Measurements from ENCODE around the gene FOXN3.
A peak's percentile ranks its signal among the peaks of the same experiment; 100 is the strongest.
"Not testable (repeated sequence)": the region's sequence is repeated elsewhere in the genome, so short reads cannot be mapped to it uniquely, and the experiment has no call there.

The FOXN3 gene

DNA sequence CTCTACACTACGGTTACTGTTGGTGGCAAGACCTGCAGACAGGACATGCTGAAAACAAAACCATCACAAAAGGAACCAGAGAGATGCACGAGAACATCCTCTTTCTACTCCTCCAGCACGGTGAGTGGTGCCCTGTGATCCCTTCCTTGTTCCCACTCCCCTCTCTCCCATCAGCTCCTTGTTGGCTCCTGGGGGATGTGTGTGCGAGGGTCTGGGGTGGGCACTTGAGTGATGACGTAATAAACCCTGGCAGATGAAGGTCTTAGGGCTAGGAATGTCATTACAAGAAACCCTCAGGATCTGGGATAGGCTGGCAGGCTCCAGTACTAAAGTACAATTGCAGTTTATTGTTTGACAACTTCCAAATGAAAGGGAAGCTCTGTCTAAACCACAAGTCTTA lies 261.5 kb downstream of the FOXN3 start:
- DNase-seq = no peak
- in situ Hi-C loops (cut with HindIII; ENCODE audit: low pct_ligation_motif_present, low pct_unique_long_range_greater_than_20kb, low sequenced_read_pairs) = no loop called here

DNA sequence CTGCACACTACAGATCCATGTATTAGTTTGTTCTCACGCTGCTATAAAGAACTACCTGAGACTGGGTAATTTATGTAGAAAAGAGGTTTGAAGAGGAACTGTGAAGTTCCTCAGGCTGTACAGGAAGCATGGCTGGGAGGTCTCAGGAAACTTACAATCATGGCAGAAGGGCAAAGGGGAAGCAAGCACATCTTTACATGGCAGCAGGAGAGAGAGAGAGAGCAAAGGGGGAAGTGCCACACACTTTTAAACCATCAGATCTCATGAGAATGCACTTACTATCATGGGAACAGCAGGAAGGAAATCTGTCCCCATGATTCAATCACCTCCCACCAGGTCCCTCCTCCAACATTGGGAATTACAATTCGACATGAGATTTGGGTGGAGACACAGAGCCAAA lies 265.3 kb downstream of the FOXN3 start:
- DNase-seq; in situ Hi-C loops (cut with HindIII; ENCODE audit: low pct_ligation_motif_present, low pct_unique_long_range_greater_than_20kb, low sequenced_read_pairs): not testable (repeated sequence)

DNA sequence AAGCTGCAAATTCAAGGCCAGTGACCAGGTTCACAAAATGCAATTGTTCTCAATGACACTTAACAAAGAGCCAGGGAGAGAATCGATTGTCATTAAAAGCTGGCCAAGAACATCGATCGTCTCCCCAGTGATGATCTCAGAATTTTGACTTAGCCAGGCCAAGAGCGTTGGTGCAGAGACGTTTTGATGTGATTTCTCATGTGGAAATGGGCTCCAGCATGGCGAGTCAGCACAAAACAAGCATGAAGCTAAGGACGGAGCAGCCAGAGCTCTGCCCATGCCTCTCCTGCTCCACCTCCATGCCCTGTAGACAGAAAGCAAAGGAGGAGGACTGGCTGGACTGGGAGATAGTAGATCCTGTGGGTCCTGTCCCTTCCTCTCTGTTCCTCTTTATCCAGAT lies 270.8 kb downstream of the FOXN3 start:
- in situ Hi-C loops (cut with HindIII; ENCODE audit: low pct_ligation_motif_present, low pct_unique_long_range_greater_than_20kb, low sequenced_read_pairs) = no loop called here
- DNase-seq = peak; percentile 24

DNA sequence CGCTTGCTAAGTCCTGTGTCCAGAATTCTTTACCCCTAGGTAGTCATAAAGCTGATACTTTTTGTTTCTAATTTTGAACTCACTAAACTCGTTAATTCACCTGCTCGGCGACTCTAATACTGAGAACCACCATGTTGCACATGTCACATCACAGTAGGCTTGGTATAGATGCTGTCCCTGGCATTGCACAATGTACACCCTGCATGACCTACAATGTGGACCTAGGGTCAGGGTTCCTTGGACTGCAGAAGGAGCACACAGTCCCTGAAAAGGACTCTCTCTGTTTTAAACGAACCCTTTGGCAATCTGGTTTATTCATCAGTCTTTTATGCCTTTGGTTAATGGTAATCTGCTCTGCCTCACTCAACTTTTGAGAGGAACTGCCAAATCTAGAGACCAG lies 272.4 kb downstream of the FOXN3 start:
- DNase-seq = no peak
- in situ Hi-C loops (cut with HindIII; ENCODE audit: low pct_ligation_motif_present, low pct_unique_long_range_greater_than_20kb, low sequenced_read_pairs) = no loop called here

DNA sequence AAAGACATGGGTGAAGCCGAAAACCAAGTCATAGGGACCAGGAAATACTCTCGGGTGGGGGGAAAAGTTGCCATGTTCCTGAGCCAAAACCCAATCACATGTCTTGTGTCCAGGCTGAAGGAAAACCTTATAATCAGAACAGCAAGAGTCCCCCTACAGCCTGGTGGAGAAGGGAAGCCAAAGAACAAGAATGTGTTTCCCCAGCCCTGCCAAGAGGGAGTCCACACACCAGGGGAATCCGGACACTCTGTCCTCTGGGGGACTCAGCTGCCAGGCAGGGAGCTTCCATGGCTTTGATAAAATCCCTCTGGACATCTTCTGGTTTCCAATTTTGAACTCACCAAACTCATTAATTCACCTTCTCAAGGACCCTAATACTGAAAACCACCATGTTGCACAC lies 273.0 kb downstream of the FOXN3 start:
- no peak for DNase-seq
- in situ Hi-C loops (cut with HindIII; ENCODE audit: low pct_ligation_motif_present, low pct_unique_long_range_greater_than_20kb, low sequenced_read_pairs) = no loop called here

DNA sequence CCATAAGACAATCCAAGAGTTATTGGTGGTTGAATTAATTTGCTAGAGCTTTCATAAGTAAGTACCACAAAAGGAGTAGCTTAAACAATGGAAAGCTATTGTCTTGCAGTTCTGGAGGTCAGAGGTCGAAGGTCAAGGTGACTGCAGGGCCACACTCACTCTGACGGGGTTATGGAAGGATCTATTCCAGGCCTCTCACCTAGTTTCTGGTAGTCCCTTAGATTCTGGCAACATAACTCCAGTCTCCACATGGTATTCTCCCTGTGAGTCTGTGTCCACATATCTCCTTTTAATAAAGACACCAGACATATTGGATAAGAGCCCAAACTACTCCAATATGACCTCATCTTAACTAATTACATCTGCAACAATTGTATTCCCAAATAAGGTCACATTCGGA lies 273.4 kb downstream of the FOXN3 start:
- no peak for DNase-seq
- in situ Hi-C loops (cut with HindIII; ENCODE audit: low pct_ligation_motif_present, low pct_unique_long_range_greater_than_20kb, low sequenced_read_pairs) = no loop called here

DNA sequence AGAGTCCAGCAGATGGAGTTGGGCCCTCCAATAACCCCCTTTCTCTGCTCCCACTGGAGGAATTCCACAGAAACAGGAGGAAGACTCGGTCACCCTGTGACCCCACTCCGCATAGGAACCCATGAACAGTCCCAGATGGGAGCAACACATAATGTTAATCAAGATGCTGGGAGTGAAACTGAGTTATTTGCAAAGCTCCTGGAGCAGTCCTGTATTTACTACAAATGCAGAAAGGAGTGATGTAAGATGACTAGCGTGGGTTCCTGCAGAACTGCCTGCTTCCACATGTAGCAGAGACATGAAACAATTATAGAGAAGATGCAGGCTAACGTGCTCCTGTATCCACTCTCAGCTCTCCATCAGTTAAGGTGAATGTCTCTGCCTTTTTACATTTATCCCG lies 274.7 kb downstream of the FOXN3 start:
- no peak for DNase-seq
- in situ Hi-C loops (cut with HindIII; ENCODE audit: low pct_ligation_motif_present, low pct_unique_long_range_greater_than_20kb, low sequenced_read_pairs) = no loop called here

DNA sequence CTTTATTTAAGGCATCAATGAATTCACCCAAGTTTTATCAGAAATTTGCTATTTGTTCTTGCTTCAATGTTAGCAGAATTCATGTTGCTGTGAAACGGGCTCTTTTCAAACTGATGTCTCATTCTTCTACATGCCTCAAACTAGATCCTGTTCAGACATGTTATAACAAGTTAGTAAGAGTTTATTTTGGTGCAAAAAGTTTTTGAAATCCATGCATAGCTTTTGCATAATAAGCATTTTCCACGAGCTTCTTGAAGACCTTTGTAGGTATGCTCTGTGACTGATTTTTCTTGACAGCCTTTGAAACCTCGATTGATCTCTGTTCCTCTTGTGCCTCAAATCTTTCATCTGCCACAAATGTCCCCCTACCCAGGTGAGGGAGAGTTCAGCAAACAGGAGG lies 275.2 kb downstream of the FOXN3 start:
- DNase-seq = no peak
- in situ Hi-C loops (cut with HindIII; ENCODE audit: low pct_ligation_motif_present, low pct_unique_long_range_greater_than_20kb, low sequenced_read_pairs) = no loop called here

DNA sequence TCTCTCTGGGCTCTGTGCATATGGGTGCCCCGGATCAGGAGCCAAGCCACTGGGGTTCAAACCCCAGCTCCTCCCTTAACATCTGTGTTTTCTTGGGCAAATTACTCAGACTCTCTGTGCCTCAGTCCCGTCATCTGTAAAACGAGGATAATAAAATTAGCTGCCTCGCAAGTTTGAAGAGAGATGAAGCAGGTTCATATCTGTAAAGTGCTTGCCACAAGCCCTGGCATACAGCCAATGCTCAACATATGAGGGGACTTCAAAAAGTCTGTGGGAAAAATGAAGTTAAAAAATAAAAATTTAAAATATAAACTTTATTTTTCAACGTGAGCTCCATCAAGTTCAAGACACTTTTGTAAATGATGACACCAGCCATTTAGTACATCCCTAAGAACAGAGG lies 276.7 kb downstream of the FOXN3 start:
- in situ Hi-C loops (cut with HindIII; ENCODE audit: low pct_ligation_motif_present, low pct_unique_long_range_greater_than_20kb, low sequenced_read_pairs) = no loop called here
- DNase-seq = no peak

DNA sequence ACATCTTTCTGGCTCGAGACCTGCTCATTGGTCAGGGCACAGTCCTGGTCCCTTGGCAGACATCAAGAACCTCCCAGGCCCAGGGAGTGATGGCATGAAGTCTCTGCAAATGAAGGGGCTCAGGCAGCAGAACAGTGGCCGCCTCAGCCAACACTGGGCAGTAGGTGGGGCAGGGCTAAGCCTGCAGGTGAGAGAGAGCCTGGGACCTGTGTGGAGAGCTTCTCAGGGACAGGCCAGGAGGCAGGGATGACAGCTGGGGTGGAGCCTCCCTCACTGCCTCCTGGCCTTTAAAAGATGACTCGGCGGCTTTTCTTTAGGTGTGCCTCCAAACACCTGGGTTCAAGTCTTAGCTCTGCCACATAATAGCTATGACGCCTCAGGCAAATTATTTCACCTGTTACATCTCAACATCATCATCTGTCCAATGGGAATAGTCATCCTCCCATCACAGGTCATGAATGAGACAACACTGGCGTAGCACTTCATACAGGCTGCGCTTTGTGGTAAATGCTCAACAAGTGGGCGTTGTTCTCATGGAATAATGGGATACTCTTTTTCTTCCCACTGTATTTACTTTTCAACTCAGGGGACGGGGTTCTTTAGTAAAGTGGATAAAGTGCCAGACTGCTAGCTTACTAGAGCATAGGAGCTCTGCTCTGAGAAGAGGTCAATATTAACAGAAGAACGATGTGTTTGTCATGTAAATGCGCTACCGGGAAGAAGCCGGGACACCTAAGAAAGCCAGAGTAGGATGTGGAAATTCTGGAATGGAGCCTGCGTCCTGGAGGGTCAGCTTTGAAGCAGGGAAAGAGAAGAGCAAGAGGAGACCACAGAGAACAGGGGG lies 277.4 kb downstream of the FOXN3 start:
- no peak for DNase-seq
- in situ Hi-C loops (cut with HindIII; ENCODE audit: low pct_ligation_motif_present, low pct_unique_long_range_greater_than_20kb, low sequenced_read_pairs) = no loop called here

DNA sequence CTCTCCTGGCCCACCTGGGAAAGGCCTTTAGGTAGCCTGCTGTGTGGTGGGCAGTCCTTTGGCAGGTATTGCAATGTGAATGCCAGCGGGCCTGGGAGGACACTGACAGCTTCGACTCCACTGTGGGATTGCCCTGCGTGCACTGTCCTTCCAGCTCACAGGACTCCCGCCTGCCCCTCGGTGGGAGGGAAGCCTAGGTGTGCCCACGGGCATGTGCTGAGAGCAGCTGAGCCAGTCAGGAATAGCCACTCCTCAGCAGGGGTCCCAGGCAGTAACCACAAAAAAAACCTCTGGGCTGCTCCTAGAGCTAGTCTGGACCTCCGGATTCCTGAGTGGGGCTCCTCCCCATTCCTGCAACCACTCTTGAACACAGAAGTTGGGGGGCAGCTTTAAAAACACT lies 278.2 kb downstream of the FOXN3 start:
- DNase-seq = no peak
- in situ Hi-C loops (cut with HindIII; ENCODE audit: low pct_ligation_motif_present, low pct_unique_long_range_greater_than_20kb, low sequenced_read_pairs) = no loop called here

DNA sequence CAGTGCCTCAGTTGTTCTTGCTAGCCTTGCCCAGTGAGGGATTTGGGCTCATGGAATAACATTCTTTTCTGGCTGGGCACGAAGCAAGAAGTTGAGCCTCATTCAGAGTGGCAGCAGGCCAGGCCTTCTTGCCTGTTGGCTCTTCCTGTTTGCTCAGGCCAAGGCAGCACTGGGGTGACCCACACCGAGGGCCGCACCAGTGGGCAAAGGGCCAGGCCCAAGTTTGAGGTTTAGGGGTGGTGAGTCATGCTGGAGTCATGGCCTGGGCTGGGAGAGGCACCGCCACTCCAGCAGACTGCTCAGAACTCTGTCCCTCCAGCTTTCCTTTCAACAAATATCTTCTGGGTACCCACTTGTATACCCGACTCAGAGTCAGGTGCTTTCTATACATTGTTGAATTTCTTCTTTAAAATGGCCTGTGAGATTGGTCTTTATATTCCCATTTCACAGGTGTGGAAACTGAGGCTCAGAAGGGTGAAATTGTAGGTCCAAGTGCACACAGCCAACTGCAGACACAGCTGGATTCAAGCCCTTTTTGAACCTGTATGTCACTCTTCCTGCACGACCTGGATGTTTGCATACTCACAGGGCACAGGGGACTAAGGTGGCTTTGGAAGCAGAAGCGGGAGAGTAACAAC lies 279.4 kb downstream of the FOXN3 start:
- peak; percentile 94 for DNase-seq
- in situ Hi-C loops (cut with HindIII; ENCODE audit: low pct_ligation_motif_present, low pct_unique_long_range_greater_than_20kb, low sequenced_read_pairs) = no loop called here

DNA sequence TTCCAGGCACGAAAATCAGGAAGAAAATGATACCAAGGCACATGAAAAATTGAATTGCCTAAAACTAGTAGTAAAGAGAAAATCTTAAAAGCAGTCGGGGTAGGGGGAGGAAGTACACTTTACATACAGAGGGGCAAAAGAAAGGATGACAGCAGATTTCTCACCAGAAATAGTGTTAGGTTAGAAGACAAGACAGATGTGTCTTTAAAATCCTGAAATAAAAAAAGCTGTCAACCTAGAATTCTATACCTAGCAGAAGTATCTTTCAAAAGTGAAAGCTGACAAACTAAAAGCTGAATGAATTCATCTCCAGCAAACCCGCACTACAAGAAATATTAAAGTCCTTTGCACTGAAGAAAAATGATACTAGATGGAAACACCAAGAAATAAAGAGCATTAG lies 280.4 kb downstream of the FOXN3 start:
- in situ Hi-C loops (cut with HindIII; ENCODE audit: low pct_ligation_motif_present, low pct_unique_long_range_greater_than_20kb, low sequenced_read_pairs) = no loop called here
- no peak for DNase-seq

DNA sequence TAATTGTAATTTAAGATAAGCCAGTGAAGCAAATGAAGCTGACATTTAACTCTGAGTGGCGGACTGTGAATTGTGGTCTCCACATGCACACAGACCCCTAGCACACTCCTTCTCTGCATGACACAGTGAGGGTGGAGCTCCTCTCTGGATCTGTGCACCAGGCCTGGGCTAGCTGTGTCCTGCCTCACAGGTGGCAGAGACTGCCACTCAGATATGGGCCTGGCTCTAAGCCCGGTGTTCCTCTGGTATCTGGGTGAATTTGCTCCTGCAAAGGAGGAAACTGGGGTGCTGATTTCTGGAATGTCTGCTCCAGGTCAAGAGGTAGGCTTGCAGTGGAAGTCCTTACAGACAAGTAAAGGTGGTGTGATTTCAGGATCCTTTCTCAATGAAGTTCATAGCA lies 282.4 kb downstream of the FOXN3 start:
- no peak for DNase-seq
- in situ Hi-C loops (cut with HindIII; ENCODE audit: low pct_ligation_motif_present, low pct_unique_long_range_greater_than_20kb, low sequenced_read_pairs) = no loop called here

DNA sequence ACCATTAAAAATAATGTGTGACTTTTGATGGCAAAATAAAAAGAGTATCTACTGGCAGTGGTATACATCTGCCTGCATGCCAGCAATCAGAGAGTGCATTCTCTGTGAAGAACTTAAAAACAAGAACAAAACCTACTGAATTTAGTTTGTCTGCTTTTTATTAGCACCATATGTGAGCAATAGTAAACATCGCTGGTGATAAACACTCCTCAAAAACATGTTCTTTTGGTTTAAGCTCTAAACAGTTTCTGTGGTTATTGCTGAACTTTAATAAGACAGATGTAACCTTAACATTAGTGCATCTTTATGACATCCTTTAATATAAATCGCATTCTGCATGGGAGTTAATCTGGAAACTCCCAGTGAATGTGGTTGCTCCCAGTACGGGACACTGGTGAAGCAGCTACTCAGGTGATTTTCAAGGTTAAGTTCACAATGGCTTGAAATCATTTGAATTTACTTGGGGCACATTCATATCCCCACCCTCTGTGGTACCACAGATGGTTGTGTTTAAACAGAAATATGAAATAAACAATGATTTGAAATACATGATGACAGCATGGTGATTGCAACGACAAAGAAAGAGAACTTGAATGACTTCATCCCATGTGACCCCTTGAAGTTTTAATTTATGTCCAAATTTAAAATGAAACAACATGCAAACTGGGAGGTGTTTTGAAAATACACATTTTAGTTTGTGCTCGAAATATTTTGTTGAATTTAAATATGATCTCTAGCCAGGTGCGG lies 285.9 kb downstream of the FOXN3 start:
- in situ Hi-C loops (cut with HindIII; ENCODE audit: low pct_ligation_motif_present, low pct_unique_long_range_greater_than_20kb, low sequenced_read_pairs) = no loop called here
- no peak for DNase-seq

DNA sequence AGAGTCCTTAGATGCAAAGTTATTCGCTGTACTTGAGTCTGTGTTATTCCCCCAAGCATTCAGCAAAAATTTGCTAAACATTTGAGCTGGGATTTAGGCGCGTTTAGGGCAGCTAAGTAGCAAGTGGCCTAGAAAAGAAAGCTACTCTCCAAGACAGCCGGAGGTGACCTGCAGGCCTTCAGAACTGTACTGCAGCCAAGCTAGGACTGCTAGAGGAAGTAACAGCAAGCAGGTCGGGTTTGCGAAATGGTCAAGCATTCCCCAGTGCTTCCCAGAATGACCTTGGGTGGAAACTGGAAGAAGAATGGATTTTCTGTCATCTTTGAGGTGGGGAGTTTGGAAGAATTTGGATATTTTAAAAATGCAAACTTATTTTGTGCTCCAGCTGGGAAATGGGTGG lies 287.5 kb downstream of the FOXN3 start:
- no peak for DNase-seq
- in situ Hi-C loops (cut with HindIII; ENCODE audit: low pct_ligation_motif_present, low pct_unique_long_range_greater_than_20kb, low sequenced_read_pairs) = no loop called here

DNA sequence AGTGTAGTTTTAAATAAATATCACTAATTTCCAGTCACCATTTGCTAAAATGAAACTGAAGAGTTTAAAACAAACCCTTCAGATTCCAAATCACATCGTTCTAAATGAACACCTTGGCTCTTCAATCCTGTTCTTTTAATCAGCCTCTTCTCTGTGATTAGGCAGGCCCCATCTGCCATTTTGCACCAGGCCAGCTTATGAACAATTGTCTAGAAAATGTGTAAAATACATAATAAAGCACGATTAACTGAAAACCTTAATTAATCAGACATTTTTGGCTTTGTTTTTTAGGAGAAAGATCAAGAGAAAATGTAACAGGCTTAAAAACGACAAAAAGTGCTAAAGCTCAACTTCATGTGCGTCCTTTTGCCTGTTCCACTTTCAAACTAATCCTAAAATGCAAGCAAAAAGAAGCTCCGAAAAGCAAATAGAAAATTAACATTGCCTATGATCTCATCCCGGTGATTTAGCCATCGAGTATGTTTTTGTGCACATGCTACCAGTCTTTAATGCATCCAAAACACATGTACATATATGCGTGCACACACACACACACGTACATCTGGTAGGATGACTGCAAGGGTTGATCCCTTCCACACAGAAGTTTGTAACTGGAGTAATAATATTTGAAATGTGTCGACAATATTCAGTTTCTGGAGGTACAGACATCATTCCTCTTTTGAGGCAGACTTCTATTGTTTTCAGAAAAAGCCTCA lies 288.6 kb downstream of the FOXN3 start:
- no peak for DNase-seq

DNA sequence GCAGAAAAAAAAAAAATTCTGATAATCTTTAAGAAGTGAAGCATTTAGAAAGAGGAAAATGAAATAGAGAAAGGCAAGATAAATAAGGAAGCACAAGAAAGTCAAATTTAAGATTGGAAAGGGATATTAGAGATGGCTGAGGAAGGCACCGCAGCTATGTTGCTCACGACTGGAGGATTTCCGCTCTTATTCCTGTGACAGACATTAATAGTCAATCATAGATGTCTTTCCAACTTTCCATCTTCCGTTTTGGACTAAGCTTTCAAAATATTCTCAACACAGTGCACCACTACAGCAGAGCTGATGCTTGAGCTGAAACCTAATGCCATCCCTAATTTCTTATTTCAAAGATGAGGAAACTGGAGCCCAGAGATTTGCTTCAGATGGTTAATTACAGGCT lies 290.6 kb downstream of the FOXN3 start:
- in situ Hi-C loops (cut with HindIII; ENCODE audit: low pct_ligation_motif_present, low pct_unique_long_range_greater_than_20kb, low sequenced_read_pairs) = no loop called here
- no peak for DNase-seq

More for the DNA sequence above, 288.6 kb downstream of the FOXN3 start:
- in situ Hi-C loops (cut with HindIII; ENCODE audit: low pct_ligation_motif_present, low pct_unique_long_range_greater_than_20kb, low sequenced_read_pairs) = no loop called here

DNA sequence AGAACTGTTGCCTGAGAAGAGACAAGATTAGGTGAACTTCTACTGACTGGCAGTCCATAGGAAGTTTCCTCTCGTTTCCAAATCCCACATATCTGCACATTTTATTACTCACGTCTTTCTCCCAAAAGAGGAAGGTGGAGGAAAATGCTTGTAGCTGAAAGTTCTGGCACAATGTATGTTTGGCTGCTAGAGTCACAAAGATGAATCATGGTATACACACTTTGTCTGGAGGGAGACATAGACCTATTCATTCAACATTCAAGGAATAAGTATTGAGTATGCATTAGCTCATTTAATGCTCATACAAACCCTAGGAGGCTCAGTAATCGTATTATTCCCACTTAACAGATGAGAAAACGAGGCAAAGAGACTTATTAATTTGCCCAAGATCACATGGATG lies 291.8 kb downstream of the FOXN3 start:
- no peak for DNase-seq
- in situ Hi-C loops (cut with HindIII; ENCODE audit: low pct_ligation_motif_present, low pct_unique_long_range_greater_than_20kb, low sequenced_read_pairs) = no loop called here

Measured in ACHN (cell line).